ENCODE data around the gene DUSP5.
A peak's percentile ranks its signal among the peaks of the same experiment; 100 is the strongest.

DUSP5 gene

DNA sequence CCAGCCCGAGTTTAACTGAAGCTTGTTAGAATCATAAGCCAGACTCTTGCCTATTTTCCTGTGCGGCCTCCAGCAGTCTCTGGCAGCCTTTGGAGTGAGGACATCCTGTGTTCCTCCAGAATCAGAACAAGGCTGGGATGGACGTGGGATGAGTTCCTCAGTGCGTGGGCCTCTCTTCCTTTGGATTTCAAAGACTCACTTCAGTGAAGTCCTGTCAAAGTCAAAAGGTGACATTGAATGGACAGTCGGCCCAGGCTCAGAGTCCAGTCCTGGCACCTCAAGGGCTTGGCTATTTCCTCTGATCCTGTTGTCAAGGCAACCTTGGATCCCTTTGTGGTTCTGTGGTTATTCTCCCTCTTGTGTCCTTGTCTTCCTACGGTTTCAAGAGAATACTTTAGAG lies 48.4 kb downstream of the DUSP5 start:
- TF ChIP-seq, protein P1, sequence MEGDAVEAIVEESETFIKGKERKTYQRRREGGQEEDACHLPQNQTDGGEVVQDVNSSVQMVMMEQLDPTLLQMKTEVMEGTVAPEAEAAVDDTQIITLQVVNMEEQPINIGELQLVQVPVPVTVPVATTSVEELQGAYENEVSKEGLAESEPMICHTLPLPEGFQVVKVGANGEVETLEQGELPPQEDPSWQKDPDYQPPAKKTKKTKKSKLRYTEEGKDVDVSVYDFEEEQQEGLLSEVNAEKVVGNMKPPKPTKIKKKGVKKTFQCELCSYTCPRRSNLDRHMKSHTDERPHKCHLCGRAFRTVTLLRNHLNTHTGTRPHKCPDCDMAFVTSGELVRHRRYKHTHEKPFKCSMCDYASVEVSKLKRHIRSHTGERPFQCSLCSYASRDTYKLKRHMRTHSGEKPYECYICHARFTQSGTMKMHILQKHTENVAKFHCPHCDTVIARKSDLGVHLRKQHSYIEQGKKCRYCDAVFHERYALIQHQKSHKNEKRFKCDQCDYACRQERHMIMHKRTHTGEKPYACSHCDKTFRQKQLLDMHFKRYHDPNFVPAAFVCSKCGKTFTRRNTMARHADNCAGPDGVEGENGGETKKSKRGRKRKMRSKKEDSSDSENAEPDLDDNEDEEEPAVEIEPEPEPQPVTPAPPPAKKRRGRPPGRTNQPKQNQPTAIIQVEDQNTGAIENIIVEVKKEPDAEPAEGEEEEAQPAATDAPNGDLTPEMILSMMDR (IDR thresholded peaks at IDR 0.05; ENCODE audit: insufficient read depth, low read depth, low read length, missing control alignments): no peak
- DNase-seq (ENCODE audit: low read depth): no peak

DNA sequence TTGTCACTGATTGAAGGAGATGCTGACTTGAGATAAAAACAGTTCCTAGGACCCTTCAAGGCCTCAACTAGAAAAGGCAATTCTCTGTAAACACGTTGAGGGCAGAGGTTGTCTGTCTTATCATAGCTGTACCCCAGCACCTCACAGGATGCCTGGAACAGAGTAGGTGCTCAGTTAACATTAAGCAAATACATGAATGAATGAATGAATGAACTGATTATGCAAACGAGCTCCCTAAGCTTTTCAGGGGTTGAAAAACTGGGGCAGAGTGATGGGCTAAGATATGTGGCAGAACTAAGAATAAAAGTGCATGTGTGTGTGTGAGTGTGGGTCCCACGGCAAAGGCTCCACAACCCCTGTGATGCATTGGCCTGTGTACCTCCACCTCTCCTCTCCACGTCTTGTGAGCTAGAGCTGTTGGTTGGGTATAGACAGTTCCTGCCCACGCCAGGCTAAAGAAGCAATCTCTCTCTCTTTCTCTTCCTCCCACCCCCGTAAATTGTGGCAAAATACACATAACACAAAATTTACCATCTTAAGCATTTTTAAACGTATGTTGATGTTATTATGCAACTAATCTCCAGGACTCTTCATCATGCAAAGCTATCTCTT lies 48.9 kb downstream of the DUSP5 start:
- TF ChIP-seq, protein P1 (IDR thresholded peaks at IDR 0.05; ENCODE audit: insufficient read depth, low read depth, low read length, missing control alignments): no peak
- no peak overlapping the region for H3K4me3 ChIP-seq (ENCODE audit: low read length)
- DNase-seq (ENCODE audit: low read depth): no peak

More for the DNA sequence above, 48.4 kb downstream of the DUSP5 start:
- H3K4me3 ChIP-seq (ENCODE audit: low read length): no peak overlapping the region

DNA sequence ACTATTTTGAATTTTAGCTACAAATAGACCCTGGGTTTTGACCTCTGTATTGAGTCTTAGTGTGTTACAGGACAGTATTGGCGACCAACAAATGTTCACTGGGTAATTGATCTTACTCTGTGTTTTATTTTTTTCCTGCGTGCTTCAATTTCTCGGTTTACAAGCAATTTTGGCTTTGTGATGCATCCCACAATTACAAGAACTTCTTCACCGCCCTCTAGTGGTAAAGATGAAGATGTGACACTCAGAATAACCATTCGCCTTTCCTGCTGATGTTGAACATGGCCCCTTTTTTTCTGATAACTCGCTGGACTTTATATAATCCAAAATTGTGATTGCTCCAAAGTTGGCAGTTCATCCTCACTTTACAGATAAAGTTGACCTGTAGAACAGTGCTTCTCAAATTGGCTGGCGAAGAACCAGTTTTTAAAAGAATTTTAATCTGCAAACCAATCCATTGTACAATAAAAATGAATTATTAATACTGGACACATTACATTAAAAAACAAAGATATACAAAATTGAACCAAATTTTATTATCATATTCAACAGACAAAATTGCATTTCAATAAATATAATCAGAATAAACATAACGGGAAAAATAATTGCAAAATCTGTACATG lies 49.5 kb downstream of the DUSP5 start:
- H3K4me3 ChIP-seq (ENCODE audit: low read length): no peak overlapping the region
- TF ChIP-seq, protein P1 (IDR thresholded peaks at IDR 0.05; ENCODE audit: insufficient read depth, low read depth, low read length, missing control alignments): peak; percentile 79
- DNase-seq (ENCODE audit: low read depth): peak; percentile 61

DNA sequence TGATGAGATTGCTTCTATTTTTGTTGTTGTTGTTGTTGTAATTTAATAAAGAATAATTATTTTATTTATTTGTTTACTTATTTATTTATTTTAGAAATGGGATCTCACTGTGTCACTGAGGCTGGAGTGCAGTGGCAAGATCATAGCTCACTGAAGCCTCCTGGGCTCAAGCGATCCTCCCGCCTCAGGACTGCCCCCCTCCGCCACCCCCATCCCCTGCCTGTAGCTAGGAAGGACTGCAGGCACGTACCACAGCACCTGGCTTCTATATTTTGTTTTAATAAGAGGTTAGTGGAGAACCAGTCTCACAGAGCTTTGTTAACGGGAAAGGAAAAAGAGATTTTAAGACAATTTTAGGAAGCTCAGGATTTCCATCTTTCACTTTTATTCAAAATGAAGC lies 50.3 kb downstream of the DUSP5 start:
- no peak for DNase-seq (ENCODE audit: low read depth)
- TF ChIP-seq, protein P1 (IDR thresholded peaks at IDR 0.05; ENCODE audit: insufficient read depth, low read depth, low read length, missing control alignments): no peak
- no peak overlapping the region for H3K4me3 ChIP-seq (ENCODE audit: low read length)

DNA sequence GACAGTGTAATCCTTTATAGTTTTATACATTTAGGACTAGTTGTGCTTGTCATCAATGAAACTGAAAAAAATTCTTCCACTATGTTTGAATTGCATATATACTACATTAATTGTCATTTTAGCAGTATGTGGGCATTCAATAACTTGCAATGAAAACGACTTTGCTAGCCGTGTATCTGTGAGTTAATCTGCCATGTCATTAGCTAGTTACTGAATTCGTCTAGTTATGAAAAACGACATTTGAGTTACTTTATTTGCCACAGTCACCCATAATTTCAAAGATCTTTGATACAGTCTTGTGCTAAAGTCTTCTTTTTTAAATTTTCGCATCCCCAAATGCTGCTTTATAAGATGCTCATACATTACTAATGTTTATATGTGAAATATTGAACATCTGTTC lies 51.5 kb downstream of the DUSP5 start:
- TF ChIP-seq, protein P1 (IDR thresholded peaks at IDR 0.05; ENCODE audit: insufficient read depth, low read depth, low read length, missing control alignments): no peak
- no peak overlapping the region for H3K4me3 ChIP-seq (ENCODE audit: low read length)
- DNase-seq (ENCODE audit: low read depth): no peak

DNA sequence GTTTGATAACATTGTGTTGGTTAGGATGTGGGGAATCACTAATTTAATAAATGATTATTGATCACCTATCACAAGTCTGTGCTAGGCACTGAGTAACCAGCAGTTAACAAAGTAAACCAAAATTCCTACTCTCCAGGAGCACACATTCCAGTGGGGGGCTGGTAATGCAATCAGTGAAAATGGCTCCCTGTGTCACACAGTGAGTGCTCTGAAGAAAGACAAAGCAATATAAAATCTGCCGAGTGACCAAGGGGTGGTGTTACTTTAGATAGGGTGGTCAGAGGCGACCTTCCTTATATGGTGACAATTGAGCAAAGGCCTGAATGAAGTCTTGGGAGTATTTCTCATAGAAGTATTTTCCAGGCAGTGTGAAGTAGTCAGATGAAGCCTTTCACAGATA lies 56.2 kb downstream of the DUSP5 start:
- DNase-seq (ENCODE audit: low read depth): no peak
- H3K4me3 ChIP-seq (ENCODE audit: low read length): no peak overlapping the region
- TF ChIP-seq, protein P1 (IDR thresholded peaks at IDR 0.05; ENCODE audit: insufficient read depth, low read depth, low read length, missing control alignments): no peak

DNA sequence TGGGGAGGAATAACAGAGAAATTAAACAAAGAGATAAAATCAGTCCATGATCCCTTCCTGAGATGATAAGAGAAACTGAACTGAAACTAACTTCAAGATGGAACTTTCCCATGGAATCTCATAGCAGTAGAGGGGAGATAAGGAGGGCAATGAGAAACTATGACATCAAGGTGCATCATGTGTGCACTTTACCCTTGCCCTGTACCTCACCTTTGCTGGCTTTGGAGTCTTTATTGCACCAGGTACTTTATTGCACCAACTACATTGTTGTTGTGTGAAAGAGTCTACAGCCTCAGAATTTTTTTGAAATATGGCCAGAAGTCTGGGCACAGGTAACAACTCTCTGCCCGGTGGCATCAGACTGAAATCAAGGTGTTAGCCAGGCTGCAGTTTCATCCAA lies 58.6 kb downstream of the DUSP5 start:
- no peak for DNase-seq (ENCODE audit: low read depth)
- TF ChIP-seq, protein P1 (IDR thresholded peaks at IDR 0.05; ENCODE audit: insufficient read depth, low read depth, low read length, missing control alignments): no peak
- H3K4me3 ChIP-seq (ENCODE audit: low read length): no peak overlapping the region
